Stimulated activated CD8-positive, alpha-beta memory T cell treated with anti-CD3 and anti-CD28 coated beads, Interleukin-12 subunit alpha, Interleukin-12 subunit beta, amount 100 ng/mL, for 1 hour (primary cell): ENCODE data around the gene LMNTD2.

Experiments
- DNase-seq: peaks from one replicate; pipeline ENCODE4 v3.0.0-alpha.2; 2020; ENCODE audit warnings: low read depth

LMNTD2 gene

DNA sequence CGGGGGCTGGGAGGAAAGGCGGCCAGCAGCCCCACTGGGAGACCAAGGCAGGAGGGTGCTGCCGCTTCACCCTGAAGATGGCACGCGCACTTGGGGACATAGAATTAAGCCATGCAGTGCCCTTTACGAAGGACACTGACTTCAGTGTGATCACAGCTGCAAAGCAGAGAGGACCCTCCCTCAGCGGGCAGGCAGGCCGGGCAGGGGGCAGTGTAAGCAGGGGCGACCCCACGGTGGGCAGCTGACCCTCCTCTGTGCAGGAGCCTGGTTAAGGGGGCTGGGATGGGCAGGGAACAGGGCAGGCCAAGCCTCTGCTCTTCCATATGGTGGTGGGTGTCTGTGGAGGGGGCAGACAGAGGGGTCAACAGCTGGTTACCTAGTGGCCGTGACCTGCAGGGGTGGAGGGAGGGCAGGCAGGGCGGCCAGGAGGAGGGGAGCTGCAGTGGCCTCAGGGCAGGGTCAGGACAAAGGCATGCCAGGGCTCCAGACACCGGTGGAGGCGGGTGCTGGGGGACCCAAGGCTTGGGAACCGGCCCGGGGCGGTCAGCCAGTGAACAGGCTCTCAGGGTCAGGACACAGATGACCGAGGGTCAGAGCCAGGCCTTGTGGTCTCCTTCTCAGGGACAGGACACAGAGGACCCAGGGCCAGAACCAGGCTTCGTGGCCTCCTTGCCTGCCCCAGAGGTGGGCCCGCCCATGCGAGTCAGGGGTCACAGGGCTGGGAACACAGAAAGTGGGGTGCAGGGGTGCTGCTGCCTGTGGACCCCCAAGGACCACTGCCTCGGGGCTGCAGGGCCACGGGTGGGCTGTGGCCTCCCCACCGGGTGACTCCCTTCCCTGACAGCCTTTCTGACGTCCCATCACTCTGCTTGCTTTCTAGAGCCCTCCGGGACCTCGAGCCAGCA, 7.2 kb downstream of the LMNTD2 start:
- no peak for DNase-seq

DNA sequence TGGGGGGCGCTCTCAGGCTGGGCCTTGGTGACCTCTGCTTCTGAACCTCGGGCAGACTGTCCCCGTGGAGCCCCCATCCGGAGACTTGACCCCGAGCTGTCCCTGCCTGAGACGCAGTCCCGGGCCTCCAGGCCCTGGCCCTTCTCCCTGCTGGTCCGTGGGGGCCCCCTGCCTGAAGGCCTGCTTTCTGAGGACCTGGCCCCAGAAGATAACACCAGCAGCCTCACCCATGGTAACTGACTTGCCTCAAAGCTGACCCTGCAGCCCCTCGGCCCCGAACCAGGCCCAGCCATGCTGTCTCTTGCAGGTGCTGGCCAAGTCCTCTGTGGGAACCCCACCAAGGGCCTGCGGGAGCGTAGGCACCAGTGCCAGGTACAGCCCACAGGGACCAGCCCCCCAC, 8.9 kb downstream of the LMNTD2 start:
- no peak for DNase-seq

DNA sequence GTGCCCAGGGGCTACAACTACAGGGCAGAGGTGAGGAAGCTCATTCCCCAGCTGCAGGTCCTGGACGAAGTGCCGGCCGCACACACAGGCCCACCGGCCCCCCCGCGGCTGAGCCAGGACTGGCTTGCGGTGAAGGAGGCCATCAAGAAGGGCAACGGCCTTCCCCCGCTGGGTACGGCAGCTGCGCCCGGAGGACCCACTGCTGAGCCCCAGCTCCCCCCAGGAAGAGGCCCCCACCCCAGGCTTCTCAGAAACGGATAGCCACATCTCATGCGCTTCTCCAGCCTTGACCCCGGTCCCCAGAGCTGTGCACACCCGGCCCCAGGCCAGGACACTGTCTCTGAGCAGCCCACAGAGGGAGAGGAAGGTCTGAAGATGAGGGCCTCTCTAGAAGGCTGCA, 9.4 kb downstream of the LMNTD2 start:
- DNase-seq: no peak

DNA sequence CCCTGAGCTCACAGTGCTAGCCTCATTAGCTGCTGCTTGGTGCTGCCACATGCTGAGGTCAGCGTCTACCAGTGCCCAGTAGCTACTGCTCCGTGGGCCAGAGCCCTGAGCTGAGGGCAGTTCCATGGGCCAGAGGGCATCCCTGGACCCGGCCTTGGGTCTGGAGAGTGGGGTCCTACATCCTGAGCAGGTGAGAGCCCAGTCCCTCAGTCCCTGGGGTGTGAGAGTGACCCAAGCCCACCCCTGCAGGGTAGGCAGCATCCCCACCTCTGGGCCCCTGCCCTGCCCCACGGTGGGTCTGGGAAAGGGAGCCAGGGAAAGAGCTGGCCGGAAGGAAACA, 9.8 kb downstream of the LMNTD2 start:
- no peak for DNase-seq

DNA sequence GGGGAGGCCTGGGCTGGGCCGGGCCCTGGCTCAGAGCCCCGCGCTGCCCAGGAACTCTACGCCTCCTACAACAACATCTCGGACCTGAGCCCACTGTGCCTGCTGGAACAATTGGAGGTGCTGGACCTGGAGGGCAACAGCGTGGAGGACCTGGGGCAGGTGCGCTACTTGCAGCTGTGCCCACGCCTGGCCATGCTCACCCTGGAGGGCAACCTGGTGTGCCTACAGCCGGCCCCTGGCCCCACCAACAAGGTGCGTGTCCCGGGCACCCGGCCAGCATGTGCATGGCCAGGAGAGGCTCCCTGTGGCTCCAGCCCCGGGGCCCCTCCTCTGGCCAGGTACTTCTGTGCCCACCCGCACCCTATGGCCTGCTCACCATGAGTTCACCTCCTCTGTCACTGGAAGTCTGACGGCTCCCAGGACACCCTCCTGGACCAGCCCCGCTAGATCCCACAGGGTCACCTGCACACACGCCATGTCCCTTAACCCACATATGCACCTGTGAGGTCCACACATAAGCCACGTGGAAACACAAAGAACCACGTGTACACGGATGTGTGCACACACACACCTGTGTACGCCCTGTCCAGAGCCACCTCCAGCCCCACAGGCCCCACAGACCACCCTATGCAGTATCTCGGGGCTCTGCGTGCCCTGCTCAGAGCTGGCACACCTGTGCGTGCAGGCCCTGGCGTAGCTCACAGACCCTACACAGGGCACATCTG, 10.4 kb downstream of the LMNTD2 start:
- no peak for DNase-seq

DNA sequence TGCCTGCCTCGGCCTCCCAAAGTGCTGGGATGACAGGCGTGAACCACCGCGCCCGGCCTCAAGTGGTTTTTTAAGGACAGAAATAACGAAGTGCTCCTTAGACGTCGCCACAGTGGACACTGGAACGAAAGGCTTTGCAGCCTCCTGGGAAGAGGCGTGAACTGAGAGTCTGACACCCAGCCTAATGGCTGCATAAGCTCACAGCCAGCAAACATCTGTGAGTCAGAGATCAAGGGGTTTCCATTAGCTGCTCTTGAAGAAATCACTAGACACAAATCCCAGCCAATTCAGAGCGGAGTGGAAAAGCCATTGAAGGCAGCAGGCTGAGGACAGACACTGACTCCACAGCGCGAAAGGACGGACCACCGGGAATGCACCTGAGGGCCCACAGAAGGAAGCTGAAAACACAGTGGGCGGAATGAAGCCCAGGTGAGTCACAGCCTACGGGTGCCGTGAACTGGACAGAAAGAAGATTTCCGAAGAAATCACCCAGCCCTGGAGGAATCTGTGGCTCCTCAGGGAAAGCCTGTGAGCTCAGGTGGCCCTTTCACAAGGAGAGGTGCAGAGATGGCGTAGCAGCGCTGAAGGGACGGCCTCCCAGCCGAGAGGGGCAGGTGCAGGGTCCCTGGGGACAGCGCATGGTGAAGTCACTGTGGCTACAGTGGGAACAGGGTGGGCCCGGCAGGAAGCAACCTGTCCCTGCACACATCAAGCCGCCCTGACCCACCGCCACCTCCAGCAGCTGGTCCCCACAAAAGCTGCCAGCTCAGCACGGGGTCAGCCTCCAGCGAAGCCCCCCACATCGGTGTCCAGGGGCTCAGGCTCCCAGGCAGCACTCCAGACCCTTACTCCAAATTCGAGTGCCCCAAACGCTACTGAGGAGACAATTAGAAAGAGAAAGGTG, 11.6 kb downstream of the LMNTD2 start:
- DNase-seq: no peak

DNA sequence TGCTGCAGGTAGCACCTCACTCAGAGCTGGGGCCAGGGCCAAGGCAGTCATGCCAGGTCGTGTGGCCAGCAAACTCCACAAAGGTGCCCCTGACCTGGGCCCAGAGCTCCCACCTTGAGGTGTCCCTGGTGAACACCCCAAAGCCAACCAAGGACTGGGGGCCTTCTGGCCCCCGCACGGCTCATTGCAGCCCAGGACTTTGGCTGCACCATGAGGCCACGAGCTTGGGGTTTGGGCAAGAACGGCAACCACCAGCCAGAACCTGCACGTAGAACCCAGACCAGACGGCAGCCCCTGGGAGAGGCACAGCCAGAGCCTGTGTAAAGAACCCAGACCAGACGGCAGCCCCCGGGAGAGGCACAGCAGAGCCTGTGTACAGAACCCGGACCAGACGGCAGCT, 15.4 kb downstream of the LMNTD2 start:
- DNase-seq: no peak

DNA sequence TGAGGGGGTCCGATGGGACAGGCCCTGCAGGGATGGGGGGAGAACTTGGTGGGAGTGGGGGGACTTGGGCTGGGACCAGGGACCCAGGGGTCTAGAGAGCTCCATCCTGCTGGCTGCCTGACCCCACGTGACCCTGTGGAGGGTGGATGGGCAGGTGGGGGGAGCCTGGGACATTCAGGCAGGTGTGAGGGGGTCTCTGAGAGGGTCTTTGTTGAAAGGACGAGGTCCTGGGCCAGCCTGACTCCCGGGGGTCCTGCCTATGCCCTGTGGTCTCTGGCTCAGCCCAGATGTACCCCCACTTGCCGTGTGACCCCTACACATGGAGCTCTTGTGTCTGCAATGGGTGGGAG, 15.7 kb downstream of the LMNTD2 start:
- no peak for DNase-seq

DNA sequence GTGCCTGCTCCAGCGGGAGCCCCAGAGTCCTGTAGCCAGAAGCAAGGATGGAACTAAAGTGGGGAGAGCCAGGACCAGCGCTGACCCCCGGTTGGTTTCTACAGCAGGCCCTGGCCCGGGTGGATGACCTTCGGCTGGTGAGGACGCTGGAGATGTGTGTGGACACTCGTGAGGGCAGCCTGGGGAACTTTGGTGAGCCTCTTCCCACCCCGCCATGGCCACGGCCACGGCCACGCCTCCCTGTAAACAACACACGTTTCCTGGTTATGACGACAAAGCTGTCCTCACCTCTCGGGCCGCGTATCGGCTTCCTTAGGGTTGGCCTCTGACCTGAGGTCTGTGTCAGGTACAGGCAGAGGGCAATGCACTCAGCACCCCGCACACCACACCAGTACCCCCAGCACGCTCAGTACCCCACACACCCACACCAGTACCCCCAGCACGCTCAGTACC, 19.1 kb downstream of the LMNTD2 start:
- DNase-seq: no peak

DNA sequence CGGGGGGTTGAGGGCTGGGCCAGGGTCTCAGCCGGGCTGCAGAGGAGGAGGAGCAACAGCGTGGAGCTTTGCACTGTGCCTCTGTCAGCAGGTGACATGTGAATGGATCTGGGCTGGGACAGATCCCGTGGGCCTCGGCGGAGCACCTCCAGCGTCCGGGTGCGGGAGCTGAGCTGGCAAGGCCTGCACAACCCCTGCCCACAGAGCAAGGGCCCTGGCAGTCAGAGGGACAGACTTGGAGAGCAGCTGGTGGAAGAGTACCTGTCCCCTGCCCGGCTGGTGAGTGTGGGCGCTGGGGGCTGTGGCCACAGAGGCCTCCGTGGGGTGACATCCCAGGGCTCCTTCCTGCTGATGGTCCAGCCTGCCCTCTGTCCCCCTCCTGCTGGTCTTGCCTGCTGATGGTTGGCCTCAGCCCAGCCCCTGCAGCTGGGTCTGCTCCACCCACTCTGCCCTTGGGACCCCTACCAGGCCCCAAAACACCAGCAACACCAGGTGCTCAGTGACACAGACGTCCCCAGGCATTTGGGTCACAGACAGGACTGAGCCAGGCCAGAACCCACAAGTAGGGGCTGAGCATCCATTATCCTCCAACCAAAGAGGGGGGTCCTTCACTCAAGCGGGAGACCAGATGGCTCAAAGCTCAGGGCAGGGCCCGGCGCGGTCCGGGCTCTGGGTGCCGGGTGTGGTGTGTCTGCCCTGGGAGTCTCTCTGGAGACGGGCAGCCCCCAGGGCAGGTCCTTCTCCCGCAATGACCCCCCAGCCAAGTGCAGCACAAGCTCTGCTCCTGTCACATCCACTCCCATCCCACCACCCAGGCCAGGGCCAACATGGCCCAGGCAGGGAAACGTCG, 19.7 kb downstream of the LMNTD2 start:
- DNase-seq: no peak

DNA sequence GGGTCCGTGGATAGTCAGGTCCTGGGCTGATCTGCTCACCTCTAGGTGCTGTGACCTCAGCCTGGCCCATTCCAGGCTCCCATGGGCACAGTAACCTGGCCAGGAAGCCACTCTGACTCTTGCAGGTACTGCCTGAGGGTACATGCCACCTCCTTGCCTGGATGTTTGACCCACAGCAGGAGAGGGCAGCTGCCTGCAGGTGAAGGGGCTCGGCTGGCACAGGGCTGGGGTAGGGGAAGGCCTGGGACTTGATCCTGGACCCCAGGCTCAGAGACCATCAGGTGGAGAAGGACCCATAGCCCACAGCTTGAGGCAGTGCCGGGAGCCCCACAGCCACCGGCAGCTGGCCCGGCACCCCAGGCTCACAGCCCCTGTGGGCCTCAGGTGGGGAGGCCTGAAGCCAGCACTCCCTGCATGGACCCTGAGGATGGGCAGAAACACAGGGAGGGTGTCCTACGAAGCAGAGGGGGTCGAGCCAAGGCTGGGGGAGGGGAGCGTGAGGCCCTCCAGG, 20.5 kb downstream of the LMNTD2 start:
- DNase-seq: no peak

DNA sequence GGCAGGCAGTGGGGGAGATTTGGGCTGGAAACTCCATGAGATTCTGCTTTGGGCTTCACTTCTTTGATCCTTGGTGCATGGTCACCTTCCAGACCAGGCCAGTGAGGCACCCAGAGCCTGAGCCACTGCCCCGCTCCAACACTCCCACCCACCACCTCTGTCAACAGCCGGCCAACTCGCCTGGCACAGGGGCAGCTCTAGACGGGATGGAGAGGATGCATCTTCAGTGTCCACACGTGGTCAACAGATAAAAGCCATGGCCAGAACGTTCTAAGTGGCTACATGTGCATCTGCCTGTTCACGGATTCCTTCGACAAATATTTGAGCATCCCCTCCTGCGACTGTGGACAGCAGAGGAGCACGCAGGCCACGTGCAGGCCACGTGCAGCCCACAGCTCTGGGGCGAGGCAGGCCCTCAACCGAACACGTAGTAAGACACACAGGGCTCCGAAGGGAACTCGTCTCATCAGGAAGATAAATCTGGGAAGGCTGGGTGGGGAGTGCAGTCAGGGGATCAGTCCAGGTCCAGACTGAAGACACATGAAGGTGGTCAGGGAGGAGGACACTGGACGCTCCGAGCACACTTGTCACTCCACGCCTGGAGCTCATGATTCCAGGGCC, 22.0 kb downstream of the LMNTD2 start:
- no peak for DNase-seq

DNA sequence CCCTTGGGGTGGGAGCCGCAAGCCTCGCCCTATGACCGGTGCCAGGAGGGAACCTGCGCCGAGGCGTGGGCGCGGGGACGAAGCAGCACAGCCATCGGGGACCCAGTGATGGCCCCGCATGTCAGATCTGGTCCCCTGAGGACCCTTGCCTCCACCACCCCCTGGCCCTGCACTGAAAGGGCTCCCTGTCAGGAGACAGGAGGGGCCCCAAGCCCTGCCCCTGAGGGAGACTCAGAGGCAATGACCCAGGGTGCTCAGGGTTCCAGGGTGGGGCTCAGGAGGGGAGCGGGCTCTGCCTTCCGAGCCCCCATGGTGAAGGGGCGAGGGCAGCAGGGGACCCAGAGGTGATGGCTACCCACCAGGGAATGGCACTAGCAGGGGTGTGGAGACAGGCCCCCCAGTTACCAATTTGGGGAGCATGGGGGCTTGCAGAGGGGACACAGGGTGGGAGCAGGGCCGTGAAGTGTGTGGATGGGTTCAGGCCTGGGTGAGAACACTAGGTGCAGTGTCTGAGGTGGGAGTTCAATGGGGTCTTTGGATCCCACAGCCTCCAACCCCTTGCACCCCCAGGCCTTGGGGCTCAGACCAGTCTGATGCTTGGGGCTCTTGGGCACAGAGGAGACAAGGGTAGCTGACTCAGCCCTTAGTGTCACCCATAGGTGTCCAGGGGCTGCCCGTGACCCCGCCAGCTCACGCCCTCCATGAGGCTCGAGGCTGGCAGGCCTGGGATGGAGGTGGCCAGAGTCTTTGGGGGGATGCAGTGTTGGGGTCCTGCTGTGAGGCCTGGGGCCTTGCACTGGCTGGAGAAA, 22.7 kb downstream of the LMNTD2 start:
- no peak for DNase-seq

DNA sequence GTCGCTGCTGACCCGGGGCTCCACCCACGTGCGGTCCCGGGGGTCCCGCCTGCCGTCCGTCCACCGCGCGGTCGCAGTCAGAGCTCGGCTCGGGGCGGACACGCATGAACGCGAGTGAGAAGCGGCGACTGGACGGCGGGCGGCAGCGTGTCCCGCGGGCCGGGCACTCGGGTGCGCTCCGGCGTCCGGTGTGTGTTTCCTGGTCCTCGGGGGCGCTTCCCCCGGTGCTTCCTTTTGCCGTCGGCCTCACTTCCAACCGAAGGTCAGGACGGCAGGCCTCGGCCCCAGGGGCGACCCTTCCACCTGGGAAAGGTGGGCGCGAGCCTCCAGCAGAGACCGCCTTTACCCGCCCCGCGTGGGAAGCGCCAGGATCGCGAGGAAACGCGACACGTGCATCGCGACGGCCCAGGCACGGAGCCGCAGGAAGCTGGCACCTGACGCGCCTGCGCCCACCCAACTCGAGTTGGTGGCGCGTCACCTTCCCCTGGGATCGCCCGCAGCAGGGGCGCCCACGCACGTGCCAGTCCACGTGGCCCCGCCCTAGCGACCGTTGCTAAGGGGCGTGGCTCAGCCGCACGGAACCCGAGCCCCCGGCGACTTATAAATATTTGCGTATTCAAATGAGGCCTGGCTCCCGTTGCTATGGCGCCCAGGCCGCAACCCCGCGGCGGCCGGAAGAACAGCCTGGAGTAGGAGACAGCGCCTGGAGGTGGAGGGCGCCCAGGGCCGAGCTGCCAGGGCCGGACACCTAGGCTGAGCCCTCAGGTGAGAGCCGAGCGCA, 23.5 kb downstream of the LMNTD2 start, which contains the start of gene LRRC56:
Gene LRRC56, plus strand, starts transcription at position 687 of the 781 bp plus-strand sequence. CDS start 3,158 bp downstream, outside the sequence.
- peak; percentile 88 for DNase-seq

DNA sequence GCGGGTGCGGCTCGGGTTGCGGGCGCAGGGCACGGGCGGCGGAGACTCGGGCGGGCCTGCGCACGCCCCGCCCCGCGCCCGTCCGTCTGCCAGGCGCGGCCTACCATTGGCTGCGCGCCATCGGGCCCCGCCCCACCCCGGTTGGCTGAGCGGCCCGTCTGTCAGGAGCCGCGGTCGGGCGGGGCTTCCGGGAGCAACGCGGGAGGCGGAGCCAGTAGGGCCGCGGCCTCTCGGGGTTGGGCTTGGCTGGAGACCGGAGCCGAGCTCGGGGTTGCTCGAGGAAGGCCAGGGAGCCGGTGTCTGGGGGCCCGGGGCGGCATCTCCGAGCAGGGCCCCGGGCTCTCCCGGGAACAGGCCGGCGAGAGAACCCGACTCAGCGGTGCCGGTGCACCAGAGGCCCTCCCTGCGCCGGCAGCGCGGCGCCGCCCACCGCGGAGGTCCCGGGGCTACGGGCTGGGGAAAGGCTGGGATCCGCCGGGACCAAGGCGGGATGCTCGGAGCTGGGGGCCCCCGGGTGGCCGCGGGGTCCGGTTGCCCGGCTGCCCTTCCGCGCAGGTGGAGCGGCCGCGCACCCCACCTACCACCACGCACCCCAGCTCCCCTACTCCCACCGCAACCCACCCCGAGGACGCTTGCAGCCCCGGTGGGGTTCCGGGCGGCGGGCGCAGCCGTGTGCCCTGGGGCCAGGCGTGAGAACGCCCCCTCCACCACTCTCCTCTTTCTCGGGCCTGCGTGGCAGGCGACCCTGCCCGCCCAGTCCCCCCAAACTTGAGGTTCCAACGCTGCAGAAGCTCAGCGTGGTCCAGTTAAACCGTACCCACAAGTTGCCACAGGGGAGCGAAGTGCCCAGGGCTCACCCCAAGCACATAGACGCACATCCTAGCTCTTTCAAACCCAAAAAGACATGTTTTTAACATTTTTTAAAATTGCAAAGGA, 24.8 kb downstream of the LMNTD2 start, which contains the start of gene HRAS:
Gene HRAS, minus strand, starts transcription at position 58 of the 936 bp plus-strand sequence.
- peak; percentile 93 for DNase-seq

DNA sequence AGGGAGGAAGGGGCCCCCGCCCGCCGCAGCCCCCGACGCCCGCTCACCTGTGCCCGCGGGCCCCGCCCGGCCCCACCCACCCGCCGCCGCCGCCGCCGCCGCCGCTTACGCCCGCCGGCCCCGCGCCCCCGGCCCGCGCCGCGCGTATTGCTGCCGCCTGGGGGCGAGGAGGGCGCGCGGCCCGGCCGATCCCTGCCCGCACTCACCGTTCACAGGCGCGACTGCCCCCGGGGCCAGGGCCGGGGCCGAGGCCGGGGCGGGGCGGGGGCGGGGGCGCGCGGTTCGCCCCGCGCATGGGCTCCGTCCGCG, 25.4 kb downstream of the LMNTD2 start:
- DNase-seq: no peak

DNA sequence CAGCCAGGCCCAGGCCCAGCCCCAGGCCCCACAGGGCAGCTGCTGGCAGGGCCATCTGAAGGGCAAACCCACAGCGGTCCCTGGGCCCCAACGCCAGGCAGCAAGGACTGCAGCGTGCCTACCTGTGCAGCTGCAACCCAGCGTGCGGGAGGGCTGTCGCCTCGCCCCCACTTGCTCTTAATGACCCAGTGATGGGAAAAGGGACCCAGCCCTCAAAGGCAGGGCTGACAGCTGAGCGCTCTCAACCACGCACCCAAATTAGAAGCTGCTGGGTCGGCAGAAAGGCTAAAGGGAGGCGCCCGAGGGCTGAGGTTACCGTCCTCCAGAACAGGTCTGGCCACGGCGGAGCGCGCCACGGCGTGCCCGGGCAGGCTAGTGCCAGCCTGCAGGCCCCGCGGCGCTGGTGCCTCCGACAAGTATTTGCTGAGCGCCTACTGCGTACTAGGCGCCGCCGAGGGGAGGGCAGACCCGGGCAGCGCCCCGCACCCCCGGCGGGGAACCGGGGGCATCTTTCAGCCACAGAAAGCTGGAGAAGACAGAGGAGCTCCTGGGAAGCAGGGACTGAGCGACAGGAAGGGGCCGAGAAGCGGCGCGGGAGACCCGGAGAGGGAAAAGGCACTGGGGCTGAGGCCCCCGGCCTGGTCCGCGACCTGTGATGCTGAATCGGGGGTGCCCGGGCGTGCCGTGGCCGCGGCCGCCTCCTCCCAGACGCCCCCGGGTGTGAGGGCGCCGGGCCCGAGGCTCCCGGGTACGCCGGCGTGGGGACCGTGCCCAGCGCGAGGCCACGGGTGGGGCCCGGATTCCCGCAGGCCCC, 25.9 kb downstream of the LMNTD2 start:
- no peak for DNase-seq
